ENCODE measurements around the gene GIPC2.
"Not testable (repeated sequence)": the region's sequence is repeated elsewhere in the genome, so short reads cannot be mapped to it uniquely, and the experiment has no call there.

GIPC2 gene, protein sequence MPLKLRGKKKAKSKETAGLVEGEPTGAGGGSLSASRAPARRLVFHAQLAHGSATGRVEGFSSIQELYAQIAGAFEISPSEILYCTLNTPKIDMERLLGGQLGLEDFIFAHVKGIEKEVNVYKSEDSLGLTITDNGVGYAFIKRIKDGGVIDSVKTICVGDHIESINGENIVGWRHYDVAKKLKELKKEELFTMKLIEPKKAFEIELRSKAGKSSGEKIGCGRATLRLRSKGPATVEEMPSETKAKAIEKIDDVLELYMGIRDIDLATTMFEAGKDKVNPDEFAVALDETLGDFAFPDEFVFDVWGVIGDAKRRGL

DNA sequence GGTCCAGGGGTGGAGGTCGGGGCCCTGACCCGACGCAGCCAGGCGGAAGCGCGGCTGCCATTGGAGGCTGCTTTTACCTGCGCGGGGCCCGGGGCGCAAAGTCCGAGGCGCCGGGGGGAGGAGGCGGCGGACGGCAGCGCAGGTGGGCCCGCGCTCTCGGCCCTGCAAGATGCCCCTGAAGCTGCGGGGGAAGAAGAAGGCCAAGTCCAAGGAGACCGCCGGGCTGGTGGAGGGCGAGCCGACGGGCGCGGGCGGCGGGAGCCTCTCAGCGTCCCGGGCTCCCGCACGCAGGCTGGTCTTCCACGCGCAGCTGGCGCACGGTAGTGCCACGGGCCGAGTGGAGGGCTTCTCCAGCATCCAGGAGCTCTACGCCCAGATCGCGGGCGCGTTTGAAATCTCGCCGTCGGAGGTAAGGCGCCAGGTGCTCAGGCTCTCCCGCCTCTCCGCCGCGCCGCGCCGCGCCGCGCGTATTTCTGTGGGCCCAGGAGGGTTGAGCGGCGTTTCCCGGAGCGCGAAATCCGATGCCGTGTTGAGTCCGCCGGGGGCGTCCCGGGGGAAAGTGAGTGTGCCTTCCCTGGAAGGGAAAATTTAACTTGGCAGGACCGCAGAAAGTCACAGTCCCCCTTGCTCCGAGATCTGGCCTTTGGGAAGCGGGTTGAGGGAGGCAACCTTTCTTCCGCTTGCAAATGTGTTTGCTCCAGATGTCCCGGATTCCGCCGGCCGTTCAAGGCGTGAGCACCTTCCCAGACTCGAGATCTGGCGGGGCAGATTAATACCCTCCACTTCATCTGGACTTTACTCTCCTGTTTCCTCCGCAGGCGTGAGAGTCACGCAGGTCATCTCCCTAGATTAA lies at the start of gene GIPC2:
TSS of gene GIPC2 (plus strand) at position 41 of the 853 bp plus-strand sequence. CDS start at position 170, 129 bp downstream.
- DNase-seq: no peak

DNA sequence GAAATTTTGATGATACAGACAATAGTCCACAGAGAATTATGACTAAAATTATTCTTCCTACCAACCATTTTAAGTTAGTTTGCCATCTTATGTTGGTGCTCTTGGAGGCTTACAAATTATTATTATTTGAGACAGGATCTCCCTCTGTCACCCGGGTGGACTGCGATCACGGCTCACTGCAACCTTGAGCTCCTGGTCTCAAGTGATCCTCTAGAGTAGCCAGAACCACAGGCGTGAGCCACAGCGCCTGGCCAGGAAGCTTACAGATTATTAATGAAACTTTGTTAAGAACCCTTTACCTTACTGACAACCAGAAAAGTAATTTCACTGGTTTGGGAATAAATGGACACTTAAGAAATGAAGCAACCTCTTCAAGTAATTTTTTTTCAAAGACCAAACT lies 49.0 kb upstream of the GIPC2 start:
- DNase-seq: no peak

DNA sequence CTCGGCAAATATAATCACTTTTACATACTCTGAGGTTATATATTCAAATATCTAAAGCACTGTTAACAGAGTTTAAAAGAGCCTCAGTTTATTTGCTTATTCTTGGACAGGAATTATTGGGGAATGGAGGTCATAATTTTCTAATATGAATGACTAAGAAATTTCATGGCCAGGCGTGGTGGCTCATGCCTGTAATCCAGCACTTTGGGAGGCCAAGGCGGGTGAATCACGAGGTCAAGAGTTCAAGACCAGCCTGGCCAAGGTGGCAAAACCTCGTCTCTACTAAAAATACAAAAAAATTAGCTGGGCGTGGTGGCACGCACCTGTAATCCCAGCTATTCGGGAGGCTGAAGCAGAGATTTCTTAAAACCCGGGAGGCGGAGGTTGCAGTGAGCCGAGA lies 45.2 kb upstream of the GIPC2 start:
- not testable (repeated sequence) for DNase-seq

DNA sequence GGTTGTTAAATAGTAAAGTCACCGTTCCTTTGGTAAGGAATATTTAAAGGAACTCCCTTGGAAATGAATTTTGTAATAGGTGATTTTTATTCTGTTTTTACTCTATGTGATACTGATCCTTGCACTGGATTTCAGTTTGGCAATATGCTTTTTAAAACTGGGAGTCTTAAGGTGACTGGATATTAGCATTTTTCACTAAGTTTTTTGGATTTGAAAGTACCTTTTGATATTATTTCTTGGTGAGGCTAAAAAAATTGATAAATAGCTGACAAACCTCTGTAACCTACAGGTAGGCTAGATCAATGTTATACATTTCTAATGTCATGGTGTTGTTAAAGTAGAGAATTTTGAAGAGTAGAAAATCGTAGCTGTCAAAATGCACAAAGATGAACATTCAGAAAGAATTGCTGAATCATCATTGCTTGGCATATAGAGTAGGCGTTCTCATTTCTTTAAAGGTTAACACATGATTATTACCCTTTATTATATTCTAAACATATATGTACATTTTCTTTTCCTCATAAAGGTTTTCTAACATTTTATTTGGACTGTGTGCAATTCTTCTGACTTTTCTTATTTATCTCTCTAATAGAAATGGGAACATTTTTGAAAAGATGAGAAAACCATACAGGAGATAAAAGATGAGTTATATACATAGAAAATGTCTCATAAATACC lies 42.6 kb upstream of the GIPC2 start:
- no peak for DNase-seq

DNA sequence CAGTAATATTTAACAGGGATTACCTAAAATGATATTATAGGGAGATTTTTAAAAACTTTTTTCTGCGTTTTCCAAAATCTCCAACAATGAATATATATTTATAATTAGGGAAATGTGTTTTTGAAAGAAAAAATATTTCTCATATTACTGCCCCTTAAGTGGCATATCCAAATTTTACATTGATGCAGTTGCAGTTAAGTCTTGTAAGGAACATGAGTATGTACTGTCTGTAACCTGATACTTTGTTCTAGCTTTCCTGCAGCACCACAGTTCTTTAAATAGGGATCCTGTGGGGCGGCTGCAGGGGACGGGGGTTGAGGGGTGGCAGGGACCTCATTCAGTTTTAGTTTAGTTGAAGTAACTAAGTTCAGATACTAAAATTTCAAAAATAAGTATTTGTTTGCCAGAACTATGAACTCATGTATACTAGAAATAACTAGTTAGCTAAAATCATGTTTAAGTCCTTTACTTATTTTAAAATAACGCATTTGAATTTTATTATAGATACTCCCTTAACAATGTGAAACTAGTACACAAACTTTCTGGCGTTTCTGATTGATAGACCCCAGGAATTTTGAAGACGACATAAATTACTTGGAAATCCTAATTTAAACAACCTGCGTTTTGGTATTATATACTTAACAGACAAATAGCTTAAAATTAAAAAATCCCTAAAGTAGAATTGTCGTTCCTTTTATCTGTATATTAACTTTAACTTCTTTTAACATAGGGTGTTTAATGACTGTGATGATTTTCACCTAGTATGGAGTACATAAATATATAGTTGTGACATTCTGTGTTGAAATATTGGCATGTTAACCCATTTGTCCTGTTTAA lies 41.7 kb upstream of the GIPC2 start:
- peak in 1 of 2 experiments; percentile 87 for DNase-seq

DNA sequence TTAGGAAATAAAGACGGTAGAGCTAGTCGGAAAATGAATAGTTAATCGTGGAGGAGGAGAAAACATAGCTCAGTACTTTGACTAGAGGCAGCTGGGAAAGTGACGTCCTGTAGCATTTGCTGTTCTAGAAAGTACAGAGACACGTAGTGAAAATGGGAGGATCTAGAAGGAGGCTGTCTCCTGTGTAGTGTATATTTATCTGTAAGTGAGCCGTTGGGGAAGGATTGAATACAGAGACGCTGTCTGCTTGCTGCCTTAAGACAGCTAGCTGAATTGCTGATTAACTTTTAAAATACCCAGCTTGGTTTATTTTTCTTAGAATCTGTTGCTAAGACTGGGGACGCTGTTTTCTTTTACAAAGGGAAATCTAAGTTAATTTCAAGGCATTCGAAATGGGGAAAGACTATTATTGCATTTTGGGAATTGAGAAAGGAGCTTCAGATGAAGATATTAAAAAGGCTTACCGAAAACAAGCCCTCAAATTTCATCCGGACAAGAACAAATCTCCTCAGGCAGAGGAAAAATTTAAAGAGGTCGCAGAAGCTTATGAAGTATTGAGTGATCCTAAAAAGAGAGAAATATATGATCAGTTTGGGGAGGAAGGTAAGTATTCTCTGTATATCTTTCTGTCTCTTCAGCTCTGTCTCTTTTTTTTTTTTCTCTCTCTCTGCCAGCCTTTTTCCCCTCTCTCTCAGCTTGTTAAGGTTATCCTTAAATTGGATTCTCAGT lies 40.9 kb upstream of the GIPC2 start, which contains the start of gene DNAJB4:
TSS of gene DNAJB4 (plus strand) at position 221 of the 729 bp plus-strand sequence. CDS start at position 393, 172 bp downstream.
- peak; percentile 79 to 92 for DNase-seq

DNA sequence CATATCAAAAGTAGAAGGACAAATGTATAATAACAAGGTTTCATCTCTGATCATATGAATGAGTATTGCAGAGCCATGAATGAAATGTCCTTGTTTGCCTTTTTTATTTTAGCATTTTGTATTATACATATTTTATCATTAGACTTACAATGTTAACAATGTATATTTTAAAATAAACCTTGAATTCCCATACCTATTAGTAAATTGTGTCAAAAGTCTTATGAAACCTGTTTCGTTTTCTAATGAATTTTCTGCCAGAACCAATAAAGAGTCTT lies 40.4 kb upstream of the GIPC2 start:
- no peak for DNase-seq

DNA sequence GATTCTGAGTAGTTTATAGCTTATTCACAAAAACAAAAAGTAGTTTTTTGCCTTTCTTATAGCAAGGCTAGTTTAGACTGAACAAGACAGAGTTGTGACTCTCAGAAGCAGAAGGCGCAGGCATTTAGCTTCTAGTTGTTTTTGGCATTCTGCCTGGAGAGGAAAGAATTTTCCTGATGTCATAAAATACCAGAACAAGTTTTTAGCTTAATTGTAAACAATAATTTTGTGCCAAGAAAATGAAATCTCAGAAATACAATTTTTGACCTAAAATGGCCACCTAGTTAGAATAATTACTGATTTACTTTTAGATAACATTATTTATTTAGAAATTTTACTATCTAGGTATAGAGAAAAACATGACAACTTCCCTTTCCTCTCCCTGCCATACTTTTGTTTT lies 40.0 kb upstream of the GIPC2 start:
- DNase-seq: peak; percentile 74 to 85

DNA sequence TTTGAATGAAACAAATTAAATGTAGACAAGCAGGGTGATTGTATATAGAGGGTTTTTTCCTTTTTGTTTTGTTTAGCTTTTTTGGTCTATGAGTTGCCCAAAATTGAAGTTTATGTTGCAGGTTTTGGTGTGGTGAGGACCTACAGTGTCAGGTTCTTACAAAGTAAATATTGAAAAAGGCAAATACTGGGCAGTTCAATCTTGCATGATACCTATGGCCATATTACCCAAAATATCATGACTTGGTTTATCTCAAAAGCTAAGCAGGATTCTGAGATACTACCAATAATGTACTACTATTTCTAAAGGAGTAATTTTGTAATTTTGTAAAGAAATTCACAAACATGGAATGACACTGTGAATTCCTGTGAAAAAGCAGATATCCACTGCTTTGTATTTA lies 39.2 kb upstream of the GIPC2 start:
- no peak for DNase-seq

DNA sequence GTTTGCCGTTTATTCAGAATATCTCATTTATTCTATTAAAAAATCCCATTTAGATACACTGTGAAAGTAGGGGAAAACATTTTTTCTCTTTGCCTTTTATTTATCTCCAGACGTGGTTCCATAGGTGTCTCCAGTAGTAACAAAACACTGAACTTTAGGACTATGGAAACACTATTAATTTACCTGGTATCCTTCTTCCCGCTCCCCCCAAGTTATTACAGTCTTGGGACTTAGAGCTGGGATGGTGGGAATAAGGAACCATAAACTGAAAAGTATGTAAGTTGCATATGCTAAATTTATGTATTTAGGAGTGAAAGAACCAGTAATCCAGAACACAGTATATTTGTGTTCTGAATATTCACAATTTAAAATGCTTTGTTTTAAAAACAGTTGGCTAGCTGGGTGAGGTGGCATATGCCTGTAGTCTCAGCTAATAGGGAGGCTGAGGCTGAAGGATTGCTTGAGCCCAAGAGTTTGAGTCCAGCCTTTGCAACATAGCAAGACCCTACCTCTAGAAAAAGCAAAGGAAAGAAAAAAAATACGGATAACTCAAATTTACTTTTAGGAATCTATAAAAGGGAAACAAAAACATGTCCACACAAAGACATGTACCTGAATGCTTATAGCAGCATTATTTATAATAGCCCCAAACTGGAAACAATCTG lies 38.0 kb upstream of the GIPC2 start:
- no peak for DNase-seq

DNA sequence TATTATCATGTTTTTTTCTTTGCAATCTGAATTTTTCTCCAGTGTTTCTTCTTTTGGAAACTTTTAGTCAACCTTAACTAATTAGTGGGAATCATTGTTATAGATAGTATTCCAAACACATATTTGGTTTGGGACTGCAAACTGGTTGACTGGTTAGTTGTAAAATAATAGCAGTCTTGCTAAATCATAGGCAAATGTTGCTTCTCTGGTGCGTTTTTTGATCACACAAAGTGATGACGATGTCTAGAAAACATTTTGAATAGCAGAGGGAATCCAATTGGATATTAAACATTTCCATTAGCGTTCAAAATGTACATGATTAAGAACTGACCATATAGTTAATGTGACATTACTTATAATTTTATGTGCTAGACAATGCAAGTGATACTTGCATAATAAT lies 36.5 kb upstream of the GIPC2 start:
- no peak for DNase-seq

DNA sequence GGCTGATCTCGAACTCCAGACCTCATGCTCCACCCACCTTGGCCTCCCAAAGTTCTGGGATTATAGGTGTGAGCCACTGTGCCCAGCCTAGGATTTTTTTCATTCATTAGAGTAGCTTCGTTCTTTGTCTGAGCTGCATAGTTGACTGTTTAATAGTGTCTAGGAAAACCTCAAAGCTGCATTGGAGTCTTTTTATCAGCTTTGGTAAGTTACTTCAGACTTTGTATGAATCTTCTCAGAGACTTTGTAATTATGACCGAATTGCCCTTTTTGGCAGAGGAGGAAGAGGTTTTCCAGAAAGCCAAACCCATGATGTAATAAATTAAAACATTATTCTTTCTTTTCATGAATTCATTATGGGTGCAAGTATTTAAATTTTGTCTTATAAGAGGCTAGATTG lies 35.9 kb upstream of the GIPC2 start:
- DNase-seq: no peak

DNA sequence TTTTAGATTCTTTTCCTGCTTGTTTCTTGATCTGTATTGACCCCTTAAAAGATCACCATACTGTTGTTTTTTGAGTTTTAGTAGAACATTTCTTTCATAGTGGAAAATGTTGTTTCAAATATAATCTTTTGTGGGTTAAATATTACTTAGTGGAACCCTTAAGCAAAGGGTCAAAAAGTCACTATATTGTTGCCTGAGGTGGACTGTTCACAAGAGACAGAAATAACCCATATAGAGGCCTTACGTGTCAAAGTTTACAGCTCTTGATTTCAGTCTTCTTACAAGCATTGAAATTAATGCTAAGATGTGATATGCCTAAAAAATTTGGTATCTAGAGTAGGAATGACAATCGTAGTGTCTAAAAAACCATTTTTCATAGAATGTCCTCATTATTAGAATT lies 34.7 kb upstream of the GIPC2 start:
- DNase-seq: no peak

DNA sequence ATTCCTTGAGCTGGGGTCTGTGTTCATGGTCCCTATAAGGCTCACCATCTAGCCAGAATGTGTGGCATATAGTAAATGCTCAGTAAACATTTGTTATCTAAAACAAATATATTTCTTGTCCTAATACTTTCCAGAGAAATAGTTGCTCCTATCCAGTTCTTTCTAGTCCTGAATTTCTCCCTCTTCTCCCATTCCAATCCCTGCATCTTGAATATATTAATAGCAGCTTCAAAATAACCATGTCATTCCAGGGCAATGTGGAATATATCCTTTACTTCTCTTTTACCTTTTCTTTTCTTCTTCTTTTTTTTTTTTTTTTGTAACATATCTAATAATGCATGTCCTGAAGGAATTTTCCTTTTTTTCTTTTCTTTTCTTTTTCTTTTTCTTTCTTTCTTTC lies 30.6 kb upstream of the GIPC2 start:
- no peak for DNase-seq

DNA sequence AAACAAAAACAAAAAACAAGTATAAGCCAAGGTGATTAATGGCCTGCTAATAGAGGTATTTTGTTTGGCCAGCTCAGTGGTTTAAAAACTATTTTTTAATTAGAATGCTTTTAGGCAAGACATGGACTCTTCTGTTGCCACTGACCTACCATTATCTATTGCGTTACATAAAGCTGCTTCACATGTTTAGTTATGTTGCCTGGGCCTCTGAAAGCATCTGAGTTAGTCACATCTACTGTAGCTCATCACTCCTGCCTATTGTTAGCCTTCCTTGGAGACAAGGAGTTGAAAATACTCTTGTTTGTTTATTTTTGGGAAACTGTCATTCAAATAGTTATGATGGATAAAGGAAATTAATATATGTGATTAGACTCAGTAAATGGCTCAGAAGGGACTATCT lies 26.7 kb upstream of the GIPC2 start:
- no peak for DNase-seq

DNA sequence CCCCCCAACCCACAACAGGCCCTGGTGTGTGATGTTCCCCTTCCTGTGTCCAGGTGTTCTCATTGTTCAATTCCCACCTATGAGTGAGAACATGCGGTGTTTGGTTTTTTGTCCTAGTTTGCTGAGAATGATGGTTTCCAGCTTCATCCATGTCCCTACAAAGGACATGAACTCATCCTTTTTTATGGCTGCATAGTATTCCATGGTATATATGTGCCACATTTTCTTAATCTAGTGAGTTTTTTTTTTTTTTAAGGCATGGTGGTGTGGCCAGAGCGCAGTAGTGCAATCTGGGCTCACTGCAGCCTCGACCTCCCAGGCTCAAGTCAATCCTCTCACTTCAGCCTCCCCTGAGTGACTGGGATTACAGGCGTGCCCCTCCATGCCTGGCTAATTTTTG lies 24.6 kb upstream of the GIPC2 start:
- not testable (repeated sequence) for DNase-seq

DNA sequence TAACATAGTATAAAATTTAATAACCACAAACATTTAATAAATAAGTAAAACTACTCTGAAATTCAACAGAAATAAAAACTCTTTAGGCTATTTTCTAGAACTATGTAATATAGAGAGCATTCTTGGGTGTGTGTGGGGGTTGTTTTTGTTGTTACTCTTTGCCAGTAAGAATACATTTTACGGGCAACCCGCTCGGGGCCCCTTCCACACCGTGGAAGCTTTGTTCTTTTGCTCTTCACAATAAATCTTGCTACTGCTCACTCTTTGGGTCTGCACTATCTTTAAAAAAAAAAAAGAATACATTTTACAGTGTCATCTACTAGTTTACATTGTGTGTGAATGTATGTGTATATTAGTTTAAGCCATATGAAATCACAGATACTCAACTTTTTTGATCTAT lies 16.0 kb upstream of the GIPC2 start:
- DNase-seq: no peak

DNA sequence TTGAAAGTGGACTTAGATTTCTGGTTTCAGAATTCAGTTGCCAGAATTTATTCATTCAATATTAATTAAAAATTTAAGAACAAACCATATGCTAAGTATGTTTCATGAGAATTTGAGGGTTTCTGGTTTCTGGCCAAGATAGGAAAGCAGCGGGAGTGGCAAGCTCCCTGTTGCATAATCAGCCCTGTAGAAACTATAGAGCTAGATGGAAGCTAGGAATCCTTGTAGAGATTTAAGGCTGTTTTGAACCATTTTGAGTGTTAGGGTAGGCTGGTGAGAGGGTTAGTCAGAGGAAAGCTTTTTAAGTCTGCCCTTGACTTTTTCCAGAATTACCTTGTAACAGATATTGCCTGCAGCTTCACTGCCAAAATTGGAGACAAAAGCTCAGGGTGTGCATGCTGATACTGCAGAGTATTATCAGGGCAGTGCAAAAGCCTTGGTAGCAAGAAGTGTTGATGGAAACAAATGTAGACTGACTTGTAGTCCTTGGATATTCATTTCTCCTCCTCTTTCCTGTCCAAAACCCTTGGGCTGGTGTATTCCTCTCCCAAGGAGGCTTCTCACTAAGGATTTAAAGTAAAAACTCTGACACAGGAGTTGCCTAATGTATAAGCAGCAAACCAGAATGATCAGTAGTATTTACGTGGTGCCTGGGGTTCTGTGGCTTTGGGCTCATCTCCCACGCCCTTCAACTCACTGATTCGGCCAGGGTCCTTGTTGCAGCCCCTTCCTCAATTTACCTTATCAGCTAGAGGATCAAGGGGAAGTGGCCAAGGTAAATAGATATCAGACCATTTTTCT lies 12.6 kb upstream of the GIPC2 start:
- no peak for DNase-seq

DNA sequence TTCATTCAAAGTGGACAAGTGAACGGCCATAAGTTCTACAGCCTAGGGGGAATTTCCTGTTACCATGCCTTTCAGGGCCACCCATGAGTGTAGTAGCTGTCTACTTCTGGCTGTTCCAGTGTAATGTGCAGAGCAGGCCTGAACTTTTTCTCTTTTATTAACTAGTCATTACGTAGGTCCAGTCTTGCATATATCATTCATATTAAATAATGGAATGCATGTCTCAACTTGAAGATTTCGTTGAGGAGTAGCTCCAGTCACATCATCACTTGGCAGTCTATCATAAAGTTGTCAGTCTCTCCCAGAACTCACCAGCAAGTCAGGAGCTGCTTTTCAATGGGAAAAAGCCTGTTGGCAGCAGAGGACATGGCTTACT lies 12.0 kb upstream of the GIPC2 start:
- DNase-seq: no peak

DNA sequence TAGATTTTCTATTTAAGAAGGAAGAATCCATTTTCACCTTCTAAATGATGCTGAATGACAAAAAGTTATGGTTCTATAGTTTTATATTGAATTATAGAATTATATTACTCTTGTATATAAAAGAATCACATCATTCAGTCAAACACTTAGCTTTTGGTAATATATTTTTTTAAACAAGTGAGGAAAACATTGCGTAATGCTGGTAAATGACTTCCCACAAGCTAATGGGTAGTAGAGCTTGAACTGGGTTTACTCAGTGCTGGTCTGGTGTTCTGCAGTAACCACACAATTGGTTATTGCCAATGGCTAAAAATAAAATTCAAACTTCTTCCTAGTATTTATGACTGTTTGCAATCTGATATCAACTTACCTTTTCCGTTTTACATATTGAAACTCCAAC lies 10.6 kb upstream of the GIPC2 start:
- DNase-seq: no peak

DNA sequence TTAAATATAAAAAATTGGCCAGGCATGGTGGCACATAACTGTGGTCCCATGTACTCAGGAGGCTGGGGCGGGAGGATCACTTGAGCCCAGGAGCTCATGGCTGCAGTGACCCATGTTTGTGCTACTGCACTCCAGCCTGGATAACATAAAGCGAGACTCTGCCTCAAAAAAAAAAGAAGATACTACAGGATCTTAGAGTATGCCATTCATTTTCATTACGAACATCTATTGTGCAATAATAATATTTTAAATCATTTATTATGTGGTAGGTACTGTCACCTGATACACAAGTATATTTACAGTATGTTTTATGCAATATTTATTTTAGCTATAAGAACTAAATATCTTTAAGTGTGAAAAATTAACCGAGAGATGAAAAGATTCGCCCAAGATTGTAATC lies 9.3 kb upstream of the GIPC2 start:
- DNase-seq: no peak

All from NCI-H446 (cell line).